Activated CD8-positive, alpha-beta memory T cell treated with anti-CD3 and anti-CD28 coated beads for 36 hours (primary cell): ENCODE measurements around the gene KLC1. TPM values are rescaled to one million over a fixed set of nuclear protein-coding genes. Genes with fewer than 3 reads are reported as not detected.
"Not testable (repeated sequence)": the region's sequence is repeated elsewhere in the genome, so short reads cannot be mapped to it uniquely, and the experiment has no call there.

Experiments used
- CTCF ChIA-PET: fragments of 350-600 bp; sonication (Branson Sonifier 250); formaldehyde crosslinking; loops from one replicate; lab custom pipeline; 2021; ENCODE audit warnings: antibody characterized with exemption; lab: Charles Lee
- POLR2A ChIA-PET: fragments of 350-600 bp; sonication (Branson Sonifier 250); formaldehyde crosslinking; loops from one replicate; lab custom pipeline; 2021; ENCODE audit warnings: antibody characterized with exemption; lab: Charles Lee
- total RNA-seq, 2 experiments: library from RNA; stranded (reverse); gene quantifications; one replicate each; pipeline ENCODE4 v1.2.3, GENCODE V29; 2021

The KLC1 gene
- total RNA-seq, 2 experiments from 2014 or later, result 120 to 130 TPM

DNA sequence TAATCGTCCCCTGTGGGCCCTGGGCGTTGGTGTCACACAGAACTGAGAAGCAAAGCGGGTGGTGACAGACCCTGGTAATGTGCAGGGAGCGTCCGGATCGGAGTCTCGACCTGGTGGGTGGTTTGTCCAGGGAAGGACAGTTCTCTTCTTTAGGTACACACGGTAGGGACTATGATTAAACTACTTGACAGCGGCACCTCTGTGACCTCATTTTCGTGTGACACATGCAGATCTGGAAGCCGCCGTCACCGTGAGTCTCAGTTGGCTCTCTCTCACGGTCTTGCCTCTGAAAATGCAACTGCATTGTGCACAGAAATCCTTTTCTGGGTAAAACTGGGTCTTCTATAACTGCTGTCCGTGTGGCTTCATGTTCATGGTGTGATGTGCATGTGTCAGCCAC is 54.1 kb downstream of the KLC1 start:
- CTCF ChIA-PET, result no interaction called here
- POLR2A ChIA-PET, result no interaction called here

DNA sequence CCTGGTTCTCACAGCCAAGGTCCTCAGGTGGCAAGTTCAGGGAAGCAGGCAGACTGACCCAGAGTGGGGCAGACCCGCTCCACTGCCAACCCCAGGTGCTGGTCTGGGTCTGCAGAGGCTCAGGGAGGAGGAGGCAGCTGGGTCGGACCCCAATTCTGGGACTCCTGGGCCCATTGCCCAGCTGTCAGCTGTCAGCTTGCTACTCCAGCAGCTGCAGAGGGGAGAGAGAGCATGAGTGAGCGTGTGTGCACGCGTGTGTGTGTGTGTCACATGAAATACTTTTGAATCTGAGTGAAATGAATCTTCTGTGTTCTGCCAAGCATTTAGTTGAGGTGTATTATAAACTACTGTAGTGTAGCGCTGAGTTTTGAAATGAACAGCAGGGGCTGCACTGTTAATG is 55.5 kb downstream of the KLC1 start:
- ChIA-PET CTCF (no interaction called here), POLR2A (interaction anchor here (0.7 kb wide), 1 partner anchor 65 kb away, joined by 3 read pairs; no protein-coding TSS in a partner anchor)

DNA sequence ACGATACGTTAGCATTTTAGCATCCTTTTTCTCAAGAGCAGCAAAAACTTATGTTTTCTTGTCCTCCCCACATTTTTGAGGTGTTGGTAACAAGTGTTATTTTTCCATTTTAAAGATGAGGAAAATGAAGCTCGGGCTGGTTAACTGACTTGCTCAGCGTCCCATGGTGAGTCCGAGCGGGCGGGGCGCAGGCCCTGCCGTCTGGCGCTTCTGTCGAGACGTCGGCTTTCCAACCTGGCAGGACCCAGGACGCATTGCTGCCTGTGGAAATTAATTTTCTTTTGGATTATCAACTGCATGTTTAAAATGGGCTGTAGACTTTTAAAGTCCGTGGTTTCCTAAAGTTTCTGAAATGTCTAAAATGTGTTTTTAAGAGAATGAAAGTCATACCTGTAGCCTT is 55.9 kb downstream of the KLC1 start:
- ChIA-PET POLR2A (interaction anchor here (0.7 kb wide), 1 partner anchor 65 kb away, joined by 3 read pairs; no protein-coding TSS in a partner anchor), CTCF (interaction anchor here (1.0 kb wide), 1 partner anchor 9 kb away, joined by 4 read pairs; no protein-coding TSS in a partner anchor)

DNA sequence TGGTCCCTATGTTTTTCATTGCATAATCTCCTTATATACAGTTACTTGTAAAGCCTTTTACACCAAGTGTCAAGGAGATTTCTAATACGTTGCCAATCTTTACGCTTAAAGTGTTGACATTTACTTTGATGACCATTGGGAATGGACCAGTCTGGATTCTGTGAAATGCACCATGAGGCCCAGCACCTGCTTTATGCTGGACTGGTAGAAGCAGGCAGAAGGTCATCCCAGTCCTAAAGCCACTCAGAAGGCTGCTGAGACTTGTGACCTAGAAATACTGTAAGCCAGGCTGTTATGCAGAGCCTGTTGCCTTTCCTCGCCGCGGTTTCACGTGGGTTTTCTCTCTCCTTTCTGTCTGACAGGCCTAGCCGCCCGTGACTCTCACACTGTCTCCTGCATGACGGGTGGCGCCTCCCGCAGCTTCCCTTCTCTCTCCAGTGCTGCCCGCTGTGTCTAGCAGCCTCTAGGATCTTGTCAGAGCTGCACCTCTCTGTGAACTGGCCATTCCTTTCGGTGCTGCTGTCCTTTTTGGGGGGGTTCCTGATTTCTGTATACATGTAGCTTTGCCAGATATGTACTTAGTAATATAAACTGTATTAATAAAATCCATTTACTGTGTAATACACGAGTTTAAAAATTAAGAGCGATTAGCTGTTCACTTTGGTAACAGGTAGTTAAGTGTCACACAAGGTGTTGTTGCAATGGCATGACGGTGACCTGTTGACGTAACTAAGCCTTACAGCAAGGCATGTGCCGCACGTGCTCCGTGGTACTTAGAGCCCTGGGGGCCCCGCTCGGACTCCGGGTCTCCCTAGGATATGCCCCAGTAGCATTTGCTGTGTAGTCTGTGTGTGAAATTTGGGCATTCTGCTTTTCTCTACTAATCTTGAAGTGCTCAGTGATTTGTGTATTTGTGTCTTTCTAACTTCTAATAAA is 56.5 kb downstream of the KLC1 start:
- POLR2A ChIA-PET, result interaction anchor here (0.7 kb wide), 1 partner anchor 66 kb away, joined by 3 read pairs; no protein-coding TSS in a partner anchor
- CTCF ChIA-PET, result interaction anchor here (1.0 to 1.1 kb wide), 2 partner anchors 8 to 138 kb away, joined by 4 read pairs; no protein-coding TSS in a partner anchor

GRCh38 chr14:103686831-103687485 is 57.9 kb downstream of the KLC1 start:
- ChIA-PET CTCF (interaction anchor here (0.7 to 0.8 kb wide), 2 partner anchors 58 to 214 kb away, joined by 3 read pairs; partner anchors contain the start of gene KLC1), POLR2A (no interaction called here)

- ChIA-PET POLR2A (no interaction called here), CTCF (no interaction called here)
Observed at GRCh38 chr14:103687712-103688111, 58.7 kb downstream of the KLC1 start.

DNA sequence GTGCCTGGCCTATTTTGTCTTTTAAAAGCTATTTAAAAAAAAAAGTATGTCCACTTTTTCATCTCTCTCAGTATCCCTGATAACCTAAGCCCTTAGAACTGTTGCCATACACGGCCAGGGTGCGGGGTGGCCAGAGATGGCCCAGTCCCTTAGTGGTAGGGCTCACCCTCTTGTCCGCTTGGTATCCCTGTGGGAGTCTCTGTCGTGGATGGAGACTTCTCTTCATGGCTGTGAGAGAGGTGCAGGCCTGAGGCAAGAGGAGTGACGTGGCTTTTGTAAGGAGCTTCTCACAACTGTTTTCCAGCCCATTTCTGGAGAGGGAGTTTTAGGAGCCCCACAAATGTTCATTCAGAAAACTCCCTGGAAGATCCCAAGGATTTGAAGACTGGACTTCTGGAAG is 59.4 kb downstream of the KLC1 start:
- CTCF ChIA-PET, result no interaction called here
- POLR2A ChIA-PET, result no interaction called here

DNA sequence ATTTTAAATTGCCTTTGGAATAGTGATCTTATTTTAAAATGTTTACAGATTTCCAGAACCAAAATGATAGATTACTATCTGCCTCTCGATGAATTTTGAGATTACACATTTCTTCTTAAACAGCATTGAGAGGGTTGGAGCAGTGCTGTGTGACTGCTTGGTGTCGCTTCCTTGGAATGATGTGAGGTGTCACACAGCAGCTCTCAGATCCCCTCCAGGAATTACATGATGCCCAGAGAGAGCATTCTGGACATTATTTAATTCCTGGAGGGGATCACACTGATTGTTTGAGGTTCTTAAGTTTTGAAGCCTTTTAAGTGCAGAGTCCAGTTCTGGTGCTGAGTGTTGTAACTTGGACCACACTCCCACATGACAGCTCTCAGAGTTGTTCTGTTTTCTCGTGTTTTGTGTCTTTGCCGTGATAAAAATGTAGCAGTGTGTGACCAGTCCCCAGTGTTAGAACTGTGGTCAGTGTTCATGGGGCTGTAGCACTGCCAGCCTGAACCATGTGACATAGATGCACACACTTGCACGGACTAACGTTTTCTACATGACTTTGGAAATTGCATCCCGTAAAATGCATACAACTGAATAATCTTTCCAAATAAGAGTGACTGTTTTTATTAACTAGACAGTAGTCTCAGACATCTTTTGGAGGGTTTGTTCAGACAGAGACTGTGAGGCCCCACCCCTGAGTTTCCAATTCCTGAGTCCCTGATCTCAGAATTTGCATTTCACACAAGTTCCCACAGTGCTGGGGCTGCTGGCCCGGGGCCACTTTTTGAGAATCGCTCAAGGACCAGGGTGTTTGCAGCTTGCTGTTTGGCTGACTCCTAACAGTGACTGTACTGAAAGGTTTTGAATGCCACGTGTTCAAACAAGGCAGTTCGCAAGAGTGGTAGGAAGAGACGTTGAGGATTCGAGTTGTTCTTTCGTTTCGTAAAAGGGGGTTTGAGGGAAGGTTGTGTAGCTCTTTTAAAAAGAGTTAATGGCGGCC is 60.2 kb downstream of the KLC1 start:
- POLR2A ChIA-PET, result interaction anchor here (0.5 kb wide), 1 partner anchor 103 kb away, joined by 3 read pairs; no protein-coding TSS in a partner anchor
- CTCF ChIA-PET, result no interaction called here

DNA sequence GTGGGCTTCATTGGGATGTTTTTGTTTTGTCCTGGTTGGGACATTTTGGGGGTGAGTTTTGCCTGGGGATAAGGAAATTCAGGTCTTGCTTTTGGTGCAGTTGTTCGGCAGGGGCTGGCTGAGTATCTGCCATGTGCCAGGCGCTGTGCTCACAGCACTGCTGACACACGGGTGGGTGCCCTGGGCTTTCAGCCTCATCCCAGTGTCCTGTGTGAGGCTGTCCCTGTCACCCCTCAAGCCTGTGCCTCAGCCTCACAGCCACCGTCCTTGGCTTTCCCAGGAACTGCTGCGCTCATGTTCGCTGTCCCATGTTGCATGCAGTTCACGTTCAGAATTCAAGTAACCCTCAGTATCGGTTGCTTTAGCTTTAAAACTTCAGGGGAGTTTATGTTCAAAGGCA is 61.3 kb downstream of the KLC1 start:
- POLR2A ChIA-PET, result no interaction called here
- CTCF ChIA-PET, result interaction anchor here (0.7 kb wide), 1 partner anchor 364 kb away, joined by 3 read pairs; no protein-coding TSS in a partner anchor

DNA sequence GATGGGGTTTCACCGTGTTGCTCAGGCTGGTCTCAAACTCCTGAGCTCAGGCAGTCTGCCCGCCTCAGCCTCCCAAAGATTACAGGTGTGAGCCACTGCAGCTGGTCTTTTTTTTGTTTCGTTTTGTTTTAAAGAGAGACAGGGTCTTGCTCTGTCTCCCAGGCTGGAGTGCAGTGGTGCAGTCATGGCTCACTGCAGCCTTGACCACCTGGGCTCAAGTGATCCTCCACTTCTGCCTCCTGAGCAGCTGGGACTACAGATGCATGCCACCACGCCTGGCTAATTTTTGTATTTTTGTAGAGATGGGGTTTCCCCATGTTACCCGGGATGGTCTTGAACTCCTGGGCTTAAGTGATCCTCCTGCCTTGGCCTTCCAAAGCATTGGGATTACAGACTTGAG is 62.6 kb downstream of the KLC1 start:
- CTCF ChIA-PET, result interaction anchor here (0.6 kb wide), 1 partner anchor 1509 kb away, joined by 3 read pairs; no protein-coding TSS in a partner anchor
- POLR2A ChIA-PET, result not testable (repeated sequence)

- POLR2A ChIA-PET, result no interaction called here
- CTCF ChIA-PET, result interaction anchor here (1.5 kb wide), 1 partner anchor 11 kb away, joined by 5 read pairs; no protein-coding TSS in a partner anchor
Observed at GRCh38 chr14:103692159-103692558, 63.1 kb downstream of the KLC1 start.

GRCh38 chr14:103692871-103693270 is 63.9 kb downstream of the KLC1 start:
- CTCF ChIA-PET, result interaction anchor here (0.6 to 1.5 kb wide), 2 partner anchors 10 to 67 kb away, joined by 3 to 5 read pairs; no protein-coding TSS in a partner anchor
- POLR2A ChIA-PET, result no interaction called here

GRCh38 chr14:103693515-103693914 is 64.5 kb downstream of the KLC1 start:
- ChIA-PET CTCF (interaction anchor here (1.0 to 1.5 kb wide), 2 partner anchors 8 to 9 kb away, joined by 4 to 5 read pairs; no protein-coding TSS in a partner anchor), POLR2A (no interaction called here)

DNA sequence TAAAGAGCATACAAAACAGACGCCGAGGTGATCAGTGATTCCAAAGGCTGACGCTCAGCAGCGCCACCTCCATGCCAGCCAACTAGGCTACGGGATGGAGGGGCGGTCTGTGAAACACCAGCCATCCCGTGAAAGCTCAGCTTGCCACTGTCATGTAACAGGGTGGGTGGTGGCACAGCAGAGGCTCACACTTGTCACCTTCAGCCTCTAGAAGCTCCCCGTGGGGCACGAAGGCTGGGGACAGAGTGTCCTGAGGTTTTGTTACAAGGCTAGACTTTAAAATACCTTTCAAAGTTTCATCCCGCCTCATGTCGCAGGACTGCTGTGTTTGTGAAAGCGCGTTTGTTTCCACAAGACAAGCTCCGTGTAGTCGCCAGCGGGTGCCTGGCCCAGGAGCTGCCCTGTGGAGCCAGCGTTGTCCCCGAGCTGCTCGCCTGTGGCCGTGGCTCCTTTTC is 65.6 kb downstream of the KLC1 start:
- CTCF ChIA-PET, result interaction anchor here (1.0 kb wide), 1 partner anchor 9 kb away, joined by 4 read pairs; no protein-coding TSS in a partner anchor
- POLR2A ChIA-PET, result no interaction called here

- CTCF ChIA-PET, result no interaction called here
- POLR2A ChIA-PET, result no interaction called here
Observed at GRCh38 chr14:103695296-103696069, 66.5 kb downstream of the KLC1 start.

GRCh38 chr14:103696070-103696402 is 67.0 kb downstream of the KLC1 start:
- CTCF ChIA-PET, result no interaction called here
- POLR2A ChIA-PET, result no interaction called here

- POLR2A ChIA-PET, result no interaction called here
- CTCF ChIA-PET, result no interaction called here
Observed at GRCh38 chr14:103696466-103697071, 67.6 kb downstream of the KLC1 start.
